SIG-M5 (cell line): ENCODE results near the gene AKR1C8.

Source experiments
- DNase-seq: peaks from one replicate; lab custom pipeline; 2025; lab: John Stamatoyannopoulos, UW

Gene AKR1C8

GRCh38 chr10:5108658-5109416 lies 76.1 kb downstream of the AKR1C8 start:
- DNase-seq = no peak

DNA sequence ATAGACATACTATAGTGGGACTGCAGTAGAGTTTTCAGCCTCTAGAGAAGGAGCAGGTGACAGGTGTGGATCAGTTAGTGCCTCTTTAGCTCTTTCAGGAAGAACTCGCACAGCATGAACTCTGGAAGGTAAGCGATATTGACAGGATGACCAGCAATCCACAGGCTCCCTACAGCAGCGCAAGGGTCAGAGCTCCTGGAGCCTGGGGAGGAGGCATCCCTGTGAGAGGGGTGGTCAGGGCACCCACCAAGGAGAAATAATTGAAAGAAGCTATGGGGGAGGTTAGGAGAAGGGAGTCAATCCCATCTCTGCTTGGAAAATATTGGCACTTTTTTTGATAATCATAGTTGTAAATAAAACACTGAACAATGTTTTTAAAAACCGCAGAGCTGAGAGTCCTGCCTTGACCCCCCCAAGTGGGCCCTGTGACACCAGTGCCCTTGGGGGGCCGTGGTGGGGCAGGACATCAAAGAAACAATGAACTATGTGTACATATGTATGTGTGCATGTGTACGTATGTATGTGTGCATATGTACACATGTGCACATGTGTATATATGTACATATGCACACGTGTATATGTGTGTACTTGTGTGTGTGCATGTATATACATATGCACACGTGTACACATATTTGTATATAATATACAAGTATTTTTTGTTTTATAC lies 77.0 kb downstream of the AKR1C8 start:
- DNase-seq = no peak

DNA sequence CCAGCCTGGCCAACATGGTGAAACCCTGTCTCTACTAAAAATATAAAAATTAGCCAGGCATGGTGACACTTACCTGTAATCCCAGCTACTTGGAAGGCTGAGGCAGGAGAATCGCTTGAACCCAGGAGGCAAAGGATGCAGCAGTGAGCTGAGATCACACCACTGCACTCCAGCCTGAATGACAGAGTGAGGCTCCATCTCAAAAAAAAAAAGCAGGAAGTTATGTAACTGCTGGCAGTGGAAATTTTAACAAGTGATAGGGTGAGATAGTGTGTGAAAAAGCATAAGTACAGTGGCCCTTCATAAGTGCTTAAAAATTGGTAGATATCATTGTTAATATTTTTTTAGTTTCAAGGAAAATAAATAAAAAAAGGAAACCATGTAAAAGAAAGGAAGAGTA lies 78.4 kb downstream of the AKR1C8 start:
- no peak for DNase-seq

- DNase-seq = no peak
Measured at GRCh38 chr10:5105626-5106025, 79.3 kb downstream of the AKR1C8 start.
